ENCODE data around the gene CPSF4L.

Gene CPSF4L

GRCh38 chr17:73231841-73232586 lies 29.7 kb downstream of the CPSF4L start (continued):
- TF ChIP-seq ZNF639 (tag by site-specific recombination; IDR thresholded peaks at IDR 0.05) (peak; percentile 50; the same call in 1 of the 2 replicates), ZNF335 (tag by site-specific recombination; conservative IDR thresholded peaks at IDR 0.05) (peak; percentile 100), ZNF426 (tag by site-specific recombination; IDR thresholded peaks at IDR 0.05) (no peak), ZNF223 (tag by site-specific recombination; IDR thresholded peaks at IDR 0.05) (no peak), ZNF785 (tag by site-specific recombination; IDR thresholded peaks at IDR 0.05) (no peak), REST (tag by site-specific recombination; IDR thresholded peaks at IDR 0.05) (peak; percentile 22; the same call in 1 of the 2 replicates), ZNF561 (tag by site-specific recombination; IDR thresholded peaks at IDR 0.05; ENCODE audit: borderline replicate concordance) (no peak), MYNN (tag by site-specific recombination; IDR thresholded peaks at IDR 0.05; ENCODE audit: borderline replicate concordance) (no peak), ZNF155 (tag by site-specific recombination; IDR thresholded peaks at IDR 0.05) (no peak), ZNF530 (tag by site-specific recombination; IDR thresholded peaks at IDR 0.05; ENCODE audit: low read depth) (no peak), ZNF501 (tag by site-specific recombination; IDR thresholded peaks at IDR 0.05) (peak; percentile 54; the same call in 1 of the 2 replicates), ZNF596 (tag by site-specific recombination; IDR thresholded peaks at IDR 0.05) (no peak), ZFP37 (tag by site-specific recombination; IDR thresholded peaks at IDR 0.05) (no peak), PATZ1 (tag by site-specific recombination; IDR thresholded peaks at IDR 0.05) (peak; percentile 94), SP3 (tag by site-specific recombination; IDR thresholded peaks at IDR 0.05) (peak; percentile 97), ZNF221 (tag by site-specific recombination; IDR thresholded peaks at IDR 0.05; ENCODE audit: borderline replicate concordance) (no peak), ZFP69B (tag by site-specific recombination; IDR thresholded peaks at IDR 0.05) (peak; percentile 42; the same call in 1 of the 2 replicates), CTCF (tag by site-specific recombination; IDR thresholded peaks at IDR 0.05) (peak; percentile 92), ZNF707 (tag by site-specific recombination; IDR thresholded peaks at IDR 0.05) (no peak), ZFHX2 (tag by site-specific recombination; conservative IDR thresholded peaks at IDR 0.05) (peak; percentile 68), ZNF560 (tag by site-specific recombination; IDR thresholded peaks at IDR 0.05; ENCODE audit: borderline replicate concordance) (no peak), PRDM10 (tag by site-specific recombination; IDR thresholded peaks at IDR 0.05) (peak; percentile 100), ZNF184 (tag by site-specific recombination; IDR thresholded peaks at IDR 0.05) (no peak), SP7 (tag by site-specific recombination; IDR thresholded peaks at IDR 0.05) (peak; percentile 65), ZNF610 (tag by site-specific recombination; IDR thresholded peaks at IDR 0.05; ENCODE audit: borderline replicate concordance) (peak; percentile 85), MEIS1 (CRISPR knock-in tag; IDR thresholded peaks at IDR 0.05; ENCODE audit: borderline replicate concordance) (no peak), ZNF600 (tag by site-specific recombination; IDR thresholded peaks at IDR 0.05) (peak; percentile 57), ZNF768 (tag by site-specific recombination; IDR thresholded peaks at IDR 0.05) (no peak)
